HL-60 (cell line): Measurements from ENCODE around the gene SLC7A4.
"Not testable (repeated sequence)": the region's sequence is repeated elsewhere in the genome, so short reads cannot be mapped to it uniquely, and the experiment has no call there.

ENCODE experiments used
- DNase-seq, 2 experiments: peaks; one replicate each; pipeline ENCODE4 v3.0.0-alpha.2; 2010 to 2020; ENCODE audit warnings: low read depth in 1 of 2, low spot score in 1 of 2
- H3K27ac ChIP-seq: fragments of 250-450 bp; sonication (Bioruptor Pico); replicated peaks from 2 replicates; pipeline ENCODE4 v1.5.1; 2020; ENCODE audit warnings: mild to moderate bottlenecking, moderate library complexity
- H3K27me3 ChIP-seq: fragments of 250-450 bp; sonication (Bioruptor Pico); 2 replicates; pipeline ENCODE4 v1.5.1; 2021; ENCODE audit warnings: mild to moderate bottlenecking, moderate library complexity; ENCODE audit not compliant: insufficient read depth, poor library complexity, severe bottlenecking
- H3K4me3 ChIP-seq: replicated peaks from 2 replicates; pipeline ENCODE4 v1.5.1; 2011; ENCODE audit warnings: mild to moderate bottlenecking, control low read depth, low read length; ENCODE audit not compliant: insufficient read depth
- CTCF ChIP-seq: IDR thresholded peaks from one replicate; pipeline ENCODE4 v1.5.1; 2011; ENCODE audit warnings: low read length, control low read depth, inconsistent platforms; ENCODE audit not compliant: insufficient read depth
- GABPA ChIP-seq: IDR thresholded peaks from 2 replicates; pipeline ENCODE4 v1.6.1; 2012; ENCODE audit warnings: low read depth
- POLR2AphosphoS5 ChIP-seq: IDR thresholded peaks from 2 replicates; pipeline ENCODE4 v1.6.1; 2012; ENCODE audit warnings: low read depth
- REST ChIP-seq: IDR thresholded peaks from 2 replicates; pipeline ENCODE4 v1.6.1; 2012; ENCODE audit warnings: low read depth; ENCODE audit not compliant: insufficient replicate concordance
- SPI1 ChIP-seq: IDR thresholded peaks from 2 replicates; pipeline ENCODE4 v1.6.1; 2012; ENCODE audit warnings: low read depth, mild to moderate bottlenecking, borderline replicate concordance

Gene SLC7A4

GRCh38 chr22:21041937-21042336 lies 9.6 kb upstream of the SLC7A4 start:
- Histone ChIP-seq H3K27ac (no peak overlapping the region), H3K27me3 (peaks cover 9% of the 10 kb centered on the region), H3K4me3 (no peak overlapping the region)
- no peak for DNase-seq
- TF ChIP-seq REST (no peak), CTCF (no peak), SPI1 (no peak), GABPA (no peak), POLR2AphosphoS5 (no peak)

GRCh38 chr22:21039158-21039557 lies 6.8 kb upstream of the SLC7A4 start:
- H3K4me3 ChIP-seq, DNase-seq, H3K27ac ChIP-seq, H3K27me3 ChIP-seq: not testable (repeated sequence)

DNA sequence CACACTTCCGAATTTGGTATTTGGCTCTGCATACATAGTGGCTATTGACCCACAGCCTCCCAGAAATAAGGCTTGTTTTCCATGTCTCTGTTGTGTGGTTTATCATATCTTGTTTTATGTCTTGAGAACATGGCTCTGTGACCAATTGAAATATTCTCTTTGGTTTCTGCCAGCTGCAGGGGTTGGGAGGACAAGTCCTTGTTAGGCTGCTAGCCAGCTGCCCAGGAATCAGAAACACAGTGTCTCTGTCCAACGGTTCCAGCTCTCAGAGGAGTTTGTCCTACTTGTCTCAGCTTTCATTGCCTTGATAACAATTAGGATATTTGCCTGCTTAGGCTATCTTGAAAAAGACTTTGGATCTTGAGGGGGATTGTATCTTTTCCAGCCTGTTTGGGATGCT lies 6.0 kb upstream of the SLC7A4 start:
- Histone ChIP-seq H3K4me3 (no peak overlapping the region), H3K27ac (no peak overlapping the region), H3K27me3 (no peaks in the 10 kb centered on the region)
- TF ChIP-seq CTCF, result no peak
- TF ChIP-seq POLR2AphosphoS5, result no peak
- TF ChIP-seq SPI1, result no peak
- no peak for TF ChIP-seq GABPA
- TF ChIP-seq REST, result no peak
- no peak for DNase-seq

DNA sequence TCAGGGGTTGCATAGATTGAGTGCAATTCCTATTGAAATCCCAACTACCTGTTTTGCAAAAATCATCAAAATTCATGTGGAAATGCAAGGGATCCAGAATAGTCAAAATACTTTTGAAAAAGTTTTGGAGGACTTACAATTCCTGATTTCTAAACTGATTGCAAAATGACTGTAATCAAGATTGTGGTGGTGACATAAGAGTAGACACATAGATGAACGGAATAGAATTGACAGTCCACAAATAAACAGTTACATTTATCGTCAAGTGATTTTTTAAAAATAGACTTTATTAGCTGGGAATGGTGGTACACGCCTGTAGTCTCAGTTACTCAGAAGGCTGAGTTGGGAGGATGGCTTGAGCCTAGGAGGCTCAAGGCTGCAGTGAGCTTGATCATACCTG lies 2.6 kb upstream of the SLC7A4 start:
- Histone ChIP-seq H3K27me3 (peaks cover 22% of the 10 kb centered on the region), H3K4me3 (no peak overlapping the region), H3K27ac (no peak overlapping the region)
- DNase-seq, result no peak
- TF ChIP-seq SPI1 (no peak), REST (no peak), POLR2AphosphoS5 (no peak), CTCF (no peak), GABPA (no peak)
